Mesenchymal stem cell (in vitro differentiated cells and primary cell): ENCODE measurements around the gene HERC2.
"Not testable (repeated sequence)": the region's sequence is repeated elsewhere in the genome, so short reads cannot be mapped to it uniquely, and the experiment has no call there.

Experiments
- DNase-seq: peaks from one replicate; pipeline ENCODE4 v3.0.0-alpha.2; 2013
- H2AFZ ChIP-seq: one replicate; pipeline ENCODE4 v1.6.1; 2013; ENCODE audit warnings: low read depth, mild to moderate bottlenecking, control low read depth, inconsistent platforms, low read length, moderate library complexity
- H2AK5ac ChIP-seq: 2 replicates; pipeline ENCODE4 v1.6.1; 2013; ENCODE audit warnings: low read length, moderate library complexity, mild to moderate bottlenecking, inconsistent platforms; ENCODE audit not compliant: severe bottlenecking
- H2BK120ac ChIP-seq: one replicate; pipeline ENCODE4 v1.6.1; 2013; ENCODE audit warnings: low read depth, mild to moderate bottlenecking, inconsistent platforms, low read length, moderate library complexity
- H2BK12ac ChIP-seq, 2 experiments: one replicate each; pipeline ENCODE4 v1.6.1; 2013; ENCODE audit warnings: inconsistent platforms in 2 of 2, low read length in 2 of 2, mild to moderate bottlenecking in 2 of 2, moderate library complexity in 2 of 2, control low read depth in 1 of 2
- H2BK15ac ChIP-seq: one replicate; pipeline ENCODE4 v1.6.1; 2013; ENCODE audit warnings: mild to moderate bottlenecking, low read depth, inconsistent platforms; ENCODE audit not compliant: poor library complexity, severe bottlenecking
- H2BK5ac ChIP-seq: 2 replicates; pipeline ENCODE4 v1.6.1; 2013; ENCODE audit warnings: low read depth, mild to moderate bottlenecking, low read length, control low read depth, inconsistent platforms; ENCODE audit not compliant: poor library complexity, severe bottlenecking
- H3K14ac ChIP-seq, 2 experiments: one replicate each; pipeline ENCODE4 v1.6.1; 2013; ENCODE audit warnings: inconsistent platforms in 2 of 2, low read length in 2 of 2, control low read depth in 1 of 2, mild to moderate bottlenecking in 1 of 2, moderate library complexity in 1 of 2
- H3K18ac ChIP-seq, 2 experiments: one replicate each; pipeline ENCODE4 v1.6.1; 2013; ENCODE audit warnings: inconsistent platforms in 2 of 2, low read length in 2 of 2, control low read depth in 1 of 2, low read depth in 1 of 2, mild to moderate bottlenecking in 1 of 2
- H3K23ac ChIP-seq, 2 experiments: one replicate each; pipeline ENCODE4 v1.6.1; 2013; ENCODE audit warnings: inconsistent platforms in 2 of 2, low read length in 2 of 2, mild to moderate bottlenecking in 2 of 2, moderate library complexity in 2 of 2, control low read depth in 1 of 2
- H3K27ac ChIP-seq: 2 replicates; pipeline ENCODE4 v1.5.1; 2013; ENCODE audit warnings: mild to moderate bottlenecking, moderate library complexity, low read length, control low read depth, inconsistent platforms; ENCODE audit not compliant: poor library complexity, severe bottlenecking
- H3K27me3 ChIP-seq, 2 experiments: 2 replicates each; pipeline versions ENCODE4 v1.6.1 to v1.7.0; 2013; ENCODE audit warnings: low read length in 2 of 2, mild to moderate bottlenecking in 2 of 2, moderate library complexity in 2 of 2, control low read depth in 1 of 2, inconsistent platforms in 1 of 2; ENCODE audit not compliant: control insufficient read depth in 1 of 2, insufficient read depth in 1 of 2
- H3K36me3 ChIP-seq, 2 experiments: 2 replicates each; pipeline versions ENCODE4 v1.6.1 to v1.7.0; 2013; ENCODE audit warnings: low read length in 2 of 2, control low read depth in 1 of 2, inconsistent platforms in 1 of 2, low read depth in 1 of 2, mild to moderate bottlenecking in 1 of 2; ENCODE audit not compliant: insufficient read depth in 2 of 2, control insufficient read depth in 1 of 2
- H3K4ac ChIP-seq, 2 experiments: one replicate each; pipeline ENCODE4 v1.6.1; 2013; ENCODE audit warnings: inconsistent platforms in 2 of 2, low read length in 2 of 2, mild to moderate bottlenecking in 2 of 2, moderate library complexity in 2 of 2, control low read depth in 1 of 2, low read depth in 1 of 2
- H3K4me1 ChIP-seq: 2 replicates; pipeline ENCODE4 v1.6.1; 2013; ENCODE audit warnings: low read depth, low read length, control low read depth; ENCODE audit not compliant: control insufficient read depth, insufficient read depth
- H3K4me2 ChIP-seq: 2 replicates; pipeline ENCODE4 v1.6.1; 2013; ENCODE audit warnings: low read length, mild to moderate bottlenecking, inconsistent platforms; ENCODE audit not compliant: poor library complexity, severe bottlenecking
- H3K4me3 ChIP-seq, 2 experiments: 2 replicates each; pipeline versions ENCODE4 v1.5.1 to v1.7.0; 2013; ENCODE audit warnings: low read length in 2 of 2, mild to moderate bottlenecking in 2 of 2, control low read depth in 1 of 2, low read depth in 1 of 2; ENCODE audit not compliant: insufficient read depth in 1 of 2
- H3K79me1 ChIP-seq: replicated peaks from 2 replicates; pipeline ENCODE4 v1.6.1; 2013; ENCODE audit warnings: mild to moderate bottlenecking, control low read depth, low read length, inconsistent platforms; ENCODE audit not compliant: poor library complexity, severe bottlenecking
- H3K9ac ChIP-seq: 2 replicates; pipeline ENCODE4 v1.7.0; 2013; ENCODE audit warnings: mild to moderate bottlenecking, low read length, moderate library complexity
- H3K9me3 ChIP-seq: 2 replicates; pipeline ENCODE4 v1.7.0; 2013; ENCODE audit warnings: mild to moderate bottlenecking, low read length; ENCODE audit not compliant: control insufficient read depth
- H4K8ac ChIP-seq: one replicate; pipeline ENCODE4 v1.6.1; 2013; ENCODE audit warnings: inconsistent platforms, mild to moderate bottlenecking, low read length, moderate library complexity
- H4K91ac ChIP-seq: one replicate; pipeline ENCODE4 v1.6.1; 2013; ENCODE audit warnings: mild to moderate bottlenecking, low read length, inconsistent platforms
- WGBS: methylation state at CpG from one replicate; pipeline ENCODE4 v1.1.7; 2013; ENCODE audit warnings: mixed read lengths; 5-methylcytosine and 5-hydroxymethylcytosine counted together

Gene HERC2

GRCh38 chr15:28196581-28196980, 125.4 kb downstream of the HERC2 start:
- WGBS = no CpG with 5 or more reads among the region's 5 CpGs
- H3K23ac ChIP-seq = not testable (repeated sequence)

GRCh38 chr15:28192772-28193171, 129.2 kb downstream of the HERC2 start:
- Histone ChIP-seq H4K8ac (no peak overlapping the region), H3K9ac (no peak overlapping the region), H3K23ac (no peak overlapping the region), H3K36me3 (peaks cover 8 to 57% of the 10 kb centered on the region in 2 experiments), H2BK12ac (no peak overlapping the region), H3K18ac (no peak overlapping the region), H3K4me1 (peaks cover 5% of the 10 kb centered on the region), H3K27me3 (no peaks in the 10 kb centered on the region), H2BK15ac (no peak overlapping the region), H3K4me3 (no peak overlapping the region), H2BK120ac (no peak overlapping the region), H3K4me2 (no peak overlapping the region), H3K14ac (no peak overlapping the region), H2AK5ac (peak overlapping the region; percentile 5), H3K4ac (no peak overlapping the region), H3K27ac (no peak overlapping the region), H3K9me3 (no peaks in the 10 kb centered on the region), H2AFZ (no peak overlapping the region), H4K91ac (no peak overlapping the region), H2BK5ac (no peak overlapping the region), H3K79me1 (peaks cover 9% of the 10 kb centered on the region)
- no peak for DNase-seq
- no CpG with 5 or more reads among the region's 1 CpG for WGBS

More at GRCh38 chr15:28196581-28196980, 125.4 kb downstream of the HERC2 start:
- not testable (repeated sequence) for H4K91ac ChIP-seq, H3K27me3 ChIP-seq, H3K79me1 ChIP-seq, H2AFZ ChIP-seq, H2BK120ac ChIP-seq, H2BK5ac ChIP-seq, H4K8ac ChIP-seq, H3K4ac ChIP-seq, H3K27ac ChIP-seq, H3K4me3 ChIP-seq, H3K9ac ChIP-seq, H3K4me1 ChIP-seq, H2AK5ac ChIP-seq, H3K4me2 ChIP-seq, DNase-seq, H3K14ac ChIP-seq, H3K18ac ChIP-seq, H2BK12ac ChIP-seq, H2BK15ac ChIP-seq, H3K9me3 ChIP-seq
- H3K36me3 ChIP-seq = peaks cover 9 to 52% of the 10 kb centered on the region in 2 experiments

GRCh38 chr15:28191832-28192231, 130.1 kb downstream of the HERC2 start:
- H2AFZ ChIP-seq = no peak overlapping the region
- H3K9ac ChIP-seq = peak overlapping the region; percentile 20
- no peak overlapping the region for H3K23ac ChIP-seq
- no peak overlapping the region for H2AK5ac ChIP-seq
- H2BK12ac ChIP-seq = no peak overlapping the region
- no peak overlapping the region for H2BK5ac ChIP-seq
- peak; percentile 70 for DNase-seq
- no peak overlapping the region for H4K8ac ChIP-seq
- H3K79me1 ChIP-seq = peaks cover 9% of the 10 kb centered on the region
- H3K4me1 ChIP-seq = peaks cover 5% of the 10 kb centered on the region
- no peaks in the 10 kb centered on the region for H3K27me3 ChIP-seq
- no peak overlapping the region for H3K4me2 ChIP-seq
- H2BK15ac ChIP-seq = no peak overlapping the region
- no peak overlapping the region for H3K14ac ChIP-seq
- no peak overlapping the region for H3K18ac ChIP-seq
- no peak overlapping the region for H2BK120ac ChIP-seq
- no peak overlapping the region for H3K4me3 ChIP-seq
- H3K4ac ChIP-seq = no peak overlapping the region
- peaks cover 11 to 61% of the 10 kb centered on the region in 2 experiments for H3K36me3 ChIP-seq
- WGBS = 93% methylated on average over 12 of the region's 15 CpGs
- H3K9me3 ChIP-seq = no peaks in the 10 kb centered on the region
- H3K27ac ChIP-seq = no peak overlapping the region
- H4K91ac ChIP-seq = peak overlapping the region; percentile 78

- H3K14ac ChIP-seq = no peak overlapping the region
- no peak overlapping the region for H4K91ac ChIP-seq
- no peak overlapping the region for H4K8ac ChIP-seq
- peaks cover 5% of the 10 kb centered on the region for H3K4me1 ChIP-seq
- no peak overlapping the region for H3K18ac ChIP-seq
- no peak overlapping the region for H2BK120ac ChIP-seq
- no peak overlapping the region for H3K4ac ChIP-seq
- H2BK15ac ChIP-seq = no peak overlapping the region
- no peaks in the 10 kb centered on the region for H3K9me3 ChIP-seq
- peaks cover 11 to 66% of the 10 kb centered on the region in 2 experiments for H3K36me3 ChIP-seq
- no peak for DNase-seq
- WGBS = 99% methylated on average over 6 of the region's 7 CpGs
- H3K9ac ChIP-seq = no peak overlapping the region
- no peak overlapping the region for H2BK5ac ChIP-seq
- H3K4me3 ChIP-seq = no peak overlapping the region
- H3K4me2 ChIP-seq = no peak overlapping the region
- no peak overlapping the region for H2AK5ac ChIP-seq
- no peak overlapping the region for H3K23ac ChIP-seq
- H2BK12ac ChIP-seq = no peak overlapping the region
- H3K79me1 ChIP-seq = peaks cover 9% of the 10 kb centered on the region
- H2AFZ ChIP-seq = no peak overlapping the region
- H3K27ac ChIP-seq = no peak overlapping the region
- no peaks in the 10 kb centered on the region for H3K27me3 ChIP-seq
Measured at GRCh38 chr15:28190391-28191174, 131.4 kb downstream of the HERC2 start.
